Neural cell (in vitro differentiated cells): ENCODE results near the gene PIK3IP1. TPM values are rescaled to one million over a fixed set of nuclear protein-coding genes. Genes with fewer than 3 reads are reported as not detected.

Source experiments
- H2AFZ ChIP-seq: fragments of 200-600, 300-800 bp; sonication (generic), shearing (Covaris generic); 2 replicates; pipeline ENCODE4 v1.6.0; 2014; ENCODE audit warnings: low read depth, mild to moderate bottlenecking, antibody characterized with exemption, low read length, moderate library complexity
- H3F3A ChIP-seq: fragments of 200-600 bp; shearing (Covaris generic); 2 replicates; pipeline ENCODE4 v1.6.1; 2016; ENCODE audit warnings: mild to moderate bottlenecking, moderate library complexity, mixed read lengths, antibody characterized with exemption, low read length; ENCODE audit not compliant: insufficient read depth, poor library complexity, severe bottlenecking
- H3K27ac ChIP-seq: fragments of 200-600, 300-800 bp; sonication (generic), shearing (Covaris generic); 2 replicates; pipeline ENCODE4 v1.5.1; 2014; ENCODE audit warnings: mild to moderate bottlenecking, low read length, moderate library complexity
- H3K27me3 ChIP-seq: fragments of 300-800, 200-600 bp; sonication (generic), shearing (Covaris generic); 2 replicates; pipeline ENCODE4 v1.6.0; 2014; ENCODE audit warnings: mild to moderate bottlenecking, low read depth, low read length, moderate library complexity; ENCODE audit not compliant: insufficient read depth
- H3K36me3 ChIP-seq: fragments of 300-800, 200-600 bp; sonication (generic), shearing (Covaris generic); 2 replicates; pipeline ENCODE4 v1.5.1; 2014; ENCODE audit warnings: mild to moderate bottlenecking, antibody characterized with exemption, low read length, moderate library complexity; ENCODE audit not compliant: insufficient read depth
- H3K4me2 ChIP-seq: fragments of 300-800, 200-600 bp; sonication (generic), shearing (Covaris generic); 2 replicates; pipeline ENCODE4 v1.6.0; 2014; ENCODE audit warnings: mild to moderate bottlenecking, low read length
- H3K4me3 ChIP-seq: fragments of 300-800, 200-600 bp; sonication (generic), shearing (Covaris generic); 2 replicates; pipeline ENCODE4 v1.5.1; 2014; ENCODE audit warnings: mild to moderate bottlenecking, low read length, moderate library complexity
- H3K79me2 ChIP-seq: fragments of 200-600 bp; shearing (Covaris generic); replicated peaks from 2 replicates; pipeline ENCODE4 v1.6.0; 2014; ENCODE audit warnings: mild to moderate bottlenecking, low read length, moderate library complexity; ENCODE audit not compliant: insufficient read depth
- H3K9ac ChIP-seq: fragments of 300-800, 200-600 bp; sonication (generic), shearing (Covaris generic); 2 replicates; pipeline ENCODE4 v1.6.1; 2016; ENCODE audit warnings: mild to moderate bottlenecking, low read length, mixed read lengths
- H3K9me2 ChIP-seq: fragments of 200-600 bp; shearing (Covaris generic); 2 replicates; pipeline ENCODE4 v1.6.1; 2016; ENCODE audit warnings: mild to moderate bottlenecking, low read length, mixed read lengths; ENCODE audit not compliant: insufficient read depth
- H3K9me3 ChIP-seq: fragments of 200-600, 300-800 bp; sonication (generic), shearing (Covaris generic); 2 replicates; pipeline ENCODE4 v1.6.1; 2016; ENCODE audit warnings: mild to moderate bottlenecking, mixed run types, low read length, moderate library complexity, mixed read lengths
- H4K20me1 ChIP-seq: fragments of 200-600 bp; shearing (Covaris generic); 2 replicates; pipeline ENCODE4 v1.6.1; 2016; ENCODE audit warnings: mild to moderate bottlenecking, mixed run types; ENCODE audit not compliant: insufficient read depth
- EP300 ChIP-seq: fragments of 450-650 bp; conservative IDR thresholded peaks from 2 replicates; pipeline ENCODE4 v1.6.1; 2014; ENCODE audit warnings: antibody characterized with exemption, mild to moderate bottlenecking, moderate library complexity; ENCODE audit not compliant: poor library complexity, severe bottlenecking
- EZH2 ChIP-seq: fragments of 200-600, 300-800 bp; shearing (Covaris generic), sonication (generic); IDR thresholded peaks from 2 replicates; pipeline ENCODE4 v1.6.1; 2014; ENCODE audit warnings: antibody characterized with exemption, low read length, borderline replicate concordance, mild to moderate bottlenecking; ENCODE audit not compliant: insufficient read depth, poor library complexity, severe bottlenecking
- MXI1 ChIP-seq: fragments of 450-650 bp; conservative IDR thresholded peaks from 2 replicates; pipeline ENCODE4 v1.6.1; 2014; ENCODE audit warnings: antibody characterized with exemption, mild to moderate bottlenecking; ENCODE audit not compliant: poor library complexity, severe bottlenecking
- POLR2AphosphoS5 ChIP-seq: IDR thresholded peaks from 2 replicates; pipeline ENCODE4 v1.6.1; 2012
- RAD21 ChIP-seq: fragments of 450-650 bp; conservative IDR thresholded peaks from 2 replicates; pipeline ENCODE4 v1.6.1; 2014; ENCODE audit warnings: antibody characterized with exemption, mild to moderate bottlenecking, moderate library complexity
- SMC3 ChIP-seq: fragments of 450-650 bp; conservative IDR thresholded peaks from 2 replicates; pipeline ENCODE4 v1.6.1; 2014; ENCODE audit warnings: antibody characterized with exemption, mild to moderate bottlenecking, moderate library complexity; ENCODE audit not compliant: poor library complexity
- TAF1 ChIP-seq: IDR thresholded peaks from 2 replicates; pipeline ENCODE4 v1.6.1; 2012; ENCODE audit warnings: low read depth
- polyA plus RNA-seq: library from polyadenylated mRNA; depleted of rRNA; stranded (reverse); fragments of >200 nt; gene quantifications from 2 replicates; pipeline ENCODE4 v1.2.3, GENCODE V29; 2014
- TF ChIP-seq, protein P1 (sequence below): fragments of 450-650 bp; IDR thresholded peaks from 2 replicates; pipeline ENCODE4 v1.5.1; 2014; ENCODE audit warnings: antibody characterized with exemption, mild to moderate bottlenecking, moderate library complexity; ENCODE audit not compliant: poor library complexity, severe bottlenecking
- TF ChIP-seq, protein P2 (sequence below): IDR thresholded peaks from 2 replicates; pipeline ENCODE4 v1.6.1; 2012; ENCODE audit warnings: borderline replicate concordance

The PIK3IP1 gene
- polyA plus RNA-seq, 1 donor from 2014 or later, result 32.0 TPM

DNA sequence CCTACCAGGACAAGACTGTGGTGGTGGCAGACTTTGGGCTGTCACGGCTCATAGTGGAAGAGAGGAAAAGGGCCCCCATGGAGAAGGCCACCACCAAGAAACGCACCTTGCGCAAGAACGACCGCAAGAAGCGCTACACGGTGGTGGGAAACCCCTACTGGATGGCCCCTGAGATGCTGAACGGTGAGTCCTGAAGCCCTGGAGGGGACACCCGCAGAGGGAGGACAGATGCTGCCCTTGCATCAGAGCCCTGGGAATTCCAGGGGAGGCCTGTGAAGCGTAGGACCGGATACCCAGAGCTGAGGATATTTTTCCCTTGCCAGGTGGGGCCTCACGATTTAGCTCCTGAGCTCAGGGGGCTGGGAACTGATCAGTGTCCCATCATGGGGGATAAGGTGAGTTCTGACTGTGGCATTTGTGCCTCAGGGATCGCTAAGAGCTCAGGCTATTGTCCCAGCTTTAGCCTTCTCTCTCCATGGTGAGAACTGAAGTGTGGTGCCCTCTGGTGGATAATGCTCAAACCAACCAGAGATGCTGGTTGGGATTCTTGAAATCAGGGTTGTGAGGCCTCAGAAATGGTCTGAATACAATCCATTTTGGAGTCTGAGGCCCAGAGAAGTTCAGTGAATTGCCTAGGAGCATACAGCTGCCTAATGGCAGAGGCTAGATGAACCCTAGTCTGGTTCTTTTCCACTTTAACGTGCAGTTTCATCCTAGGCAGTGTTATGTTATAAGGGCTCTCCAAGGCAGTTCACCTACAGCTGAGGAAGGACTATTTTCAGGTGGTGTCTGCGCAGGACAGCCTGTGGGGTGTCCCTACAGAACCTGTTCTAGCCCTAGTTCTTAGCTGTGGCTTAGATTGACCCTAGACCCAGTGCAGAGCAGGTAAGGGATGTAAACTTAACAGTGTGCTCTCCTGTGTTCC, 19.5 kb downstream of the PIK3IP1 start:
- Histone ChIP-seq H3K79me2 (no peaks in the 10 kb centered on the region), H3K9me3 (no peaks in the 10 kb centered on the region), H3K4me2 (no peak overlapping the region), H4K20me1 (no peaks in the 10 kb centered on the region), H3F3A (no peaks in the 10 kb centered on the region), H2AFZ (peak overlapping the region; percentile 21), H3K4me3 (no peak overlapping the region), H3K36me3 (no peaks in the 10 kb centered on the region), H3K27ac (no peak overlapping the region), H3K27me3 (no peaks in the 10 kb centered on the region), H3K9me2 (no peaks in the 10 kb centered on the region), H3K9ac (no peak overlapping the region)
- peak; percentile 82 for TF ChIP-seq SMC3
- TF ChIP-seq TAF1, result no peak
- TF ChIP-seq EZH2, result no peak
- no peak for TF ChIP-seq EP300
- TF ChIP-seq MXI1, result no peak
- no peak for TF ChIP-seq POLR2AphosphoS5
- TF ChIP-seq, protein P1, sequence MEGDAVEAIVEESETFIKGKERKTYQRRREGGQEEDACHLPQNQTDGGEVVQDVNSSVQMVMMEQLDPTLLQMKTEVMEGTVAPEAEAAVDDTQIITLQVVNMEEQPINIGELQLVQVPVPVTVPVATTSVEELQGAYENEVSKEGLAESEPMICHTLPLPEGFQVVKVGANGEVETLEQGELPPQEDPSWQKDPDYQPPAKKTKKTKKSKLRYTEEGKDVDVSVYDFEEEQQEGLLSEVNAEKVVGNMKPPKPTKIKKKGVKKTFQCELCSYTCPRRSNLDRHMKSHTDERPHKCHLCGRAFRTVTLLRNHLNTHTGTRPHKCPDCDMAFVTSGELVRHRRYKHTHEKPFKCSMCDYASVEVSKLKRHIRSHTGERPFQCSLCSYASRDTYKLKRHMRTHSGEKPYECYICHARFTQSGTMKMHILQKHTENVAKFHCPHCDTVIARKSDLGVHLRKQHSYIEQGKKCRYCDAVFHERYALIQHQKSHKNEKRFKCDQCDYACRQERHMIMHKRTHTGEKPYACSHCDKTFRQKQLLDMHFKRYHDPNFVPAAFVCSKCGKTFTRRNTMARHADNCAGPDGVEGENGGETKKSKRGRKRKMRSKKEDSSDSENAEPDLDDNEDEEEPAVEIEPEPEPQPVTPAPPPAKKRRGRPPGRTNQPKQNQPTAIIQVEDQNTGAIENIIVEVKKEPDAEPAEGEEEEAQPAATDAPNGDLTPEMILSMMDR, result peak; percentile 87
- TF ChIP-seq, protein P2, sequence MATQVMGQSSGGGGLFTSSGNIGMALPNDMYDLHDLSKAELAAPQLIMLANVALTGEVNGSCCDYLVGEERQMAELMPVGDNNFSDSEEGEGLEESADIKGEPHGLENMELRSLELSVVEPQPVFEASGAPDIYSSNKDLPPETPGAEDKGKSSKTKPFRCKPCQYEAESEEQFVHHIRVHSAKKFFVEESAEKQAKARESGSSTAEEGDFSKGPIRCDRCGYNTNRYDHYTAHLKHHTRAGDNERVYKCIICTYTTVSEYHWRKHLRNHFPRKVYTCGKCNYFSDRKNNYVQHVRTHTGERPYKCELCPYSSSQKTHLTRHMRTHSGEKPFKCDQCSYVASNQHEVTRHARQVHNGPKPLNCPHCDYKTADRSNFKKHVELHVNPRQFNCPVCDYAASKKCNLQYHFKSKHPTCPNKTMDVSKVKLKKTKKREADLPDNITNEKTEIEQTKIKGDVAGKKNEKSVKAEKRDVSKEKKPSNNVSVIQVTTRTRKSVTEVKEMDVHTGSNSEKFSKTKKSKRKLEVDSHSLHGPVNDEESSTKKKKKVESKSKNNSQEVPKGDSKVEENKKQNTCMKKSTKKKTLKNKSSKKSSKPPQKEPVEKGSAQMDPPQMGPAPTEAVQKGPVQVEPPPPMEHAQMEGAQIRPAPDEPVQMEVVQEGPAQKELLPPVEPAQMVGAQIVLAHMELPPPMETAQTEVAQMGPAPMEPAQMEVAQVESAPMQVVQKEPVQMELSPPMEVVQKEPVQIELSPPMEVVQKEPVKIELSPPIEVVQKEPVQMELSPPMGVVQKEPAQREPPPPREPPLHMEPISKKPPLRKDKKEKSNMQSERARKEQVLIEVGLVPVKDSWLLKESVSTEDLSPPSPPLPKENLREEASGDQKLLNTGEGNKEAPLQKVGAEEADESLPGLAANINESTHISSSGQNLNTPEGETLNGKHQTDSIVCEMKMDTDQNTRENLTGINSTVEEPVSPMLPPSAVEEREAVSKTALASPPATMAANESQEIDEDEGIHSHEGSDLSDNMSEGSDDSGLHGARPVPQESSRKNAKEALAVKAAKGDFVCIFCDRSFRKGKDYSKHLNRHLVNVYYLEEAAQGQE, result no peak
- TF ChIP-seq RAD21, result peak; percentile 78

DNA sequence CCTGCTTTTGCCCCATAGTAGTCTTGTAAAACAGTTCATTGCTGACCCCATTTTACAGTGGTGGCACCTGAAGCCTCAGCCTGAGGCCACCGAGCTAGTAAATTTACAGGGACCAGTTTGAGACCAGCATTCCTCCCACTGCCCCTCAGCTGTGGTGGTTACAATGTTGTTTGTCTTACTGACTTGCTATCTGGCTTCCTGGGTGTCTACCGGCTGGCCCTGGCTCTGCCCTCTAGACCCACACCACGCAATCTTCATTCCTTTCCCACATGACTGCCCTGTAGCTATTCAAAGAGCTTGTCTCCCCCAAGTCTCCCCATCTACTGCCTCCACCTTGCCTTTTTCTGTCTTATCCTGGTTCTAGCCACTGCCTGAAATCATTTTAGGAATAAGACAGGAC, 20.8 kb downstream of the PIK3IP1 start:
- H3K27ac ChIP-seq, result no peak overlapping the region
- H3K4me3 ChIP-seq, result no peak overlapping the region
- H2AFZ ChIP-seq, result no peak overlapping the region
- no peaks in the 10 kb centered on the region for H3K36me3 ChIP-seq
- H3F3A ChIP-seq, result no peaks in the 10 kb centered on the region
- H3K9ac ChIP-seq, result no peak overlapping the region
- no peaks in the 10 kb centered on the region for H3K9me3 ChIP-seq
- H3K79me2 ChIP-seq, result no peaks in the 10 kb centered on the region
- no peak for TF ChIP-seq RAD21
- TF ChIP-seq, protein P1, result no peak
- TF ChIP-seq POLR2AphosphoS5, result no peak
- TF ChIP-seq, protein P2, result no peak
- no peak for TF ChIP-seq EP300
- TF ChIP-seq EZH2, result no peak
- H3K9me2 ChIP-seq, result no peaks in the 10 kb centered on the region
- H3K27me3 ChIP-seq, result no peaks in the 10 kb centered on the region
- no peak overlapping the region for H3K4me2 ChIP-seq
- no peaks in the 10 kb centered on the region for H4K20me1 ChIP-seq
